Suprapubic skin (tissue), 4 donors: ENCODE data around the gene ASTE1. TPM values are rescaled to one million over a fixed set of nuclear protein-coding genes. Genes with fewer than 3 reads are reported as not detected.

ENCODE experiments used
- DNase-seq, 2 donors: peaks; one replicate each; pipeline ENCODE4 v3.0.0-alpha.2; 2019; ENCODE audit warnings: low spot score in 2 of 2
- H3K27ac ChIP-seq: fragments of 200-600 bp; sonication (generic); one replicate; pipeline ENCODE4 v1.5.1; 2019
- H3K27me3 ChIP-seq: fragments of 200-600 bp; sonication (generic); one replicate; pipeline ENCODE4 v1.5.1; 2019
- H3K36me3 ChIP-seq: fragments of 200-600 bp; sonication (generic); one replicate; pipeline ENCODE4 v1.5.1; 2019
- H3K4me1 ChIP-seq: fragments of 200-600 bp; sonication (generic); one replicate; pipeline ENCODE4 v1.5.1; 2019
- H3K4me3 ChIP-seq: fragments of 200-600 bp; sonication (generic); one replicate; pipeline ENCODE4 v1.5.1; 2019; ENCODE audit warnings: mild to moderate bottlenecking
- H3K9me3 ChIP-seq: fragments of 200-600 bp; sonication (generic); one replicate; pipeline ENCODE4 v1.5.1; 2019
- CTCF ChIP-seq, 2 donors: fragments of 200-600 bp in 1 of 2; fragments of 450-650 bp in 1 of 2; sonication (generic) in 1 of 2; IDR thresholded peaks; one replicate each; pipeline ENCODE4 v1.5.1; 2016 to 2019; ENCODE audit warnings: antibody characterized with exemption in 2 of 2, mild to moderate bottlenecking in 1 of 2, moderate library complexity in 1 of 2
- EP300 ChIP-seq: sonication (generic); formaldehyde crosslinking; IDR thresholded peaks from one replicate; pipeline ENCODE4 v1.6.1; 2017; ENCODE audit warnings: antibody characterized with exemption
- POLR2A ChIP-seq, 2 donors: fragments of 450-650 bp; IDR thresholded peaks; one replicate each; pipeline ENCODE4 v1.6.1; 2017; ENCODE audit warnings: antibody characterized with exemption in 2 of 2, mild to moderate bottlenecking in 2 of 2, moderate library complexity in 2 of 2
- POLR2AphosphoS5 ChIP-seq, 3 donors: sonication (generic); formaldehyde crosslinking; IDR thresholded peaks; one replicate each; pipeline ENCODE4 v1.6.1; 2017; ENCODE audit warnings: antibody characterized with exemption in 3 of 3
- WGBS: methylation state at CpG from one replicate; pipeline ENCODE4 v1.1.5; 2018; 5-methylcytosine and 5-hydroxymethylcytosine counted together
- total RNA-seq, 4 donors: library from RNA; depleted of rRNA; stranded (reverse); fragments of >200 nt; gene quantifications; one replicate each; pipeline ENCODE4 v1.1.0, GENCODE V29; 2016

The ASTE1 gene
- total RNA-seq, 4 donors from 2014 or later, result 2.4 to 8.2 (median 5.6) TPM

DNA sequence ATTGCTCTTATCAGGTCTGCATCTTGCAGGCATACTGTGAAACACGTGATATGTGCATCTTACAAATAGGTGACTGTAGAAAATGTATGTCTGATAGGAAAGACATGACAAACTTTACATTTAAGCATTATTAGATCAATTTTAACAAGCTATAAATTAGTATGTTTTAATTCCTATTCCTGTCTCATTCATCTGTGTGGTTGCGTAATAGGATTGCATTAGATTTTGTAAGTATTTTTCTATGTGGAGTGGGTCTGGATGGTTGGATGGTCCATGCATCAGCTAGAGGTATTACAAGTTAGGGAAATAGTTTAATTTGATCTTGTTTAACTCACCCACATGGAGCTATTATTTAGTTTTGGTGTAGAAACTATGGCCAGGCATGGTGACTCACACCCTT lies 18.8 kb downstream of the ASTE1 start:
- TF ChIP-seq POLR2AphosphoS5 (IDR thresholded peaks at IDR 0.05), result no peak
- Histone ChIP-seq H3K4me1 (no peaks in the 10 kb centered on the region), H3K27ac (no peak overlapping the region), H3K27me3 (no peaks in the 10 kb centered on the region), H3K9me3 (no peaks in the 10 kb centered on the region), H3K4me3 (no peak overlapping the region), H3K36me3 (peaks cover 63% of the 10 kb centered on the region)
- 98% methylated on average over 2 of the region's 2 CpGs for WGBS
- DNase-seq, result no peak

DNA sequence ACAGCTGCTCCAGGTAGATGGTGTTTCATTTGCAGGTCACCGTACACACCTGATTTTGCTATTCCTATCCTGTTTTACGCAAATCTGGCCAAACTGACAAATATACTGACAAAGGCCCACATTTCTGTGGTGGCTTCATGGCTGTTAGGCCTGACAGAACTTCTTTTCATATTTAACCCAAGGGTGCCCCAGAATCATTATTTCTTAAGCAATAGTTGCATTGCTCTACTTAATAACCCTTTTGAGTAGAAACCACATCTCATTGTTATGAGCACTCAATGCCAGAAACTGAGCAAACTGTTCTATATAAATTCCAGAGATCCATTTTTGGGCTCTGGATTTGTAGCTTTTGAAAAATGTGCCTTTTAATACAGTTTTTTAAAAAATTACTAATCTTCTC lies 19.4 kb downstream of the ASTE1 start:
- 89% methylated on average over 2 of the region's 2 CpGs for WGBS
- no peaks in the 10 kb centered on the region for H3K9me3 ChIP-seq
- H3K27ac ChIP-seq, result no peak overlapping the region
- H3K27me3 ChIP-seq, result no peaks in the 10 kb centered on the region
- peaks cover 59% of the 10 kb centered on the region for H3K36me3 ChIP-seq
- TF ChIP-seq EP300 (no peak), CTCF (IDR thresholded peaks at IDR 0.05) (no peak), POLR2A (IDR thresholded peaks at IDR 0.05) (no peak), POLR2AphosphoS5 (IDR thresholded peaks at IDR 0.05) (no peak)
- DNase-seq, result no peak
- H3K4me1 ChIP-seq, result no peaks in the 10 kb centered on the region
- no peak overlapping the region for H3K4me3 ChIP-seq

DNA sequence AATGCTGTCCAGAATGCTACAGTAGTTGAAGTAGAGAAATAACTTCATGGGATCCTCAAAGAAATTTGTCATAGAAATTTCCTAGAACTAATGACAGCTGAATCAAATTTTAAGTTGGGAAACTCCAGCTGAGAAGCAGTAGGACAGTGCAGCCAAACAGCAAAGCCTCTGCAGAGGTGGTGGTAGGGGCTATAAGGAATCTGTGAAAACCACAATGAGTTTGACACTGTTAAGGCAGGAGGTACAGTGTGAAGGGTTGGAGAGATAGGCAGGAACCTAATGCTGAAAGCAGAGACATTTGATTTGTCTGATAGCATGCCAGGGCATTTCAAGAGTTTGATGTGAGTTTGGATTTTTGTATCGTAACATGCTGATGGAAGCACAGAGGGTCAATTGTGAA lies 22.0 kb downstream of the ASTE1 start:
- H3K36me3 ChIP-seq, result peaks cover 45% of the 10 kb centered on the region
- TF ChIP-seq POLR2A (IDR thresholded peaks at IDR 0.05) (no peak), POLR2AphosphoS5 (IDR thresholded peaks at IDR 0.05) (no peak), EP300 (no peak), CTCF (IDR thresholded peaks at IDR 0.05) (no peak)
- DNase-seq, result no peak
- H3K27ac ChIP-seq, result no peak overlapping the region
- H3K4me3 ChIP-seq, result no peak overlapping the region
- no peaks in the 10 kb centered on the region for H3K27me3 ChIP-seq
- no peaks in the 10 kb centered on the region for H3K9me3 ChIP-seq
- no peaks in the 10 kb centered on the region for H3K4me1 ChIP-seq
- 98% methylated on average over 1 of the region's 1 CpG for WGBS

GRCh38 chr3:131001071-131001470 lies 25.6 kb downstream of the ASTE1 start:
- TF ChIP-seq CTCF (IDR thresholded peaks at IDR 0.05), result no peak
- TF ChIP-seq POLR2AphosphoS5 (IDR thresholded peaks at IDR 0.05), result no peak
- no peak for TF ChIP-seq POLR2A (IDR thresholded peaks at IDR 0.05)
- no peak for TF ChIP-seq EP300
- Histone ChIP-seq H3K4me1 (no peaks in the 10 kb centered on the region), H3K9me3 (no peaks in the 10 kb centered on the region), H3K36me3 (peaks cover 64% of the 10 kb centered on the region), H3K27ac (no peak overlapping the region), H3K27me3 (no peaks in the 10 kb centered on the region), H3K4me3 (no peak overlapping the region)
- WGBS, result 83% methylated on average over 1 of the region's 1 CpG
- no peak for DNase-seq

- 91% methylated on average over 7 of the region's 7 CpGs for WGBS
- Histone ChIP-seq H3K27ac (no peak overlapping the region), H3K9me3 (no peaks in the 10 kb centered on the region), H3K4me3 (no peak overlapping the region), H3K4me1 (no peaks in the 10 kb centered on the region), H3K36me3 (peaks cover 61% of the 10 kb centered on the region), H3K27me3 (no peaks in the 10 kb centered on the region)
- DNase-seq, result no peak
- TF ChIP-seq POLR2A (IDR thresholded peaks at IDR 0.05) (no peak), EP300 (no peak), POLR2AphosphoS5 (IDR thresholded peaks at IDR 0.05) (no peak), CTCF (IDR thresholded peaks at IDR 0.05) (no peak)
These were observed 29.3 kb downstream of the ASTE1 start for GRCh38 chr3:130997289-130997688.

GRCh38 chr3:130992344-130992743 lies 34.3 kb downstream of the ASTE1 start:
- H3K4me1 ChIP-seq, result no peaks in the 10 kb centered on the region
- H3K27ac ChIP-seq, result no peak overlapping the region
- H3K36me3 ChIP-seq, result peaks cover 45% of the 10 kb centered on the region
- no peak for DNase-seq
- H3K9me3 ChIP-seq, result no peaks in the 10 kb centered on the region
- H3K4me3 ChIP-seq, result no peak overlapping the region
- WGBS, result 72% methylated on average over 3 of the region's 3 CpGs
- H3K27me3 ChIP-seq, result no peaks in the 10 kb centered on the region
- TF ChIP-seq CTCF (IDR thresholded peaks at IDR 0.05) (no peak), POLR2AphosphoS5 (IDR thresholded peaks at IDR 0.05) (no peak), EP300 (no peak), POLR2A (IDR thresholded peaks at IDR 0.05) (no peak)
